Mesothelial cell of epicardium (in vitro differentiated cells): Measurements from ENCODE around the gene CAMK4. TPM values are rescaled to one million over a fixed set of nuclear protein-coding genes. Genes with fewer than 3 reads are reported as not detected.

Experiments
- DNase-seq, 2 experiments: peaks; one replicate each; pipeline ENCODE4 v3.0.0; 2021; ENCODE audit warnings: low spot score in 2 of 2; ENCODE audit not compliant: unreplicated experiment in 2 of 2
- H3K27ac Mint-ChIP-seq: 2 replicates; pipeline ENCODE4 v1.8.0; 2021; ENCODE audit warnings: mixed read lengths
- H3K27me3 Mint-ChIP-seq: 2 replicates; pipeline ENCODE4 v1.8.0; 2021; ENCODE audit warnings: low read depth, mixed read lengths
- H3K36me3 Mint-ChIP-seq: 2 replicates; pipeline ENCODE4 v1.8.0; 2021; ENCODE audit warnings: mixed read lengths
- H3K4me1 Mint-ChIP-seq: 2 replicates; pipeline ENCODE4 v1.8.0; 2021; ENCODE audit warnings: mixed read lengths
- H3K4me3 Mint-ChIP-seq: 2 replicates; pipeline ENCODE4 v1.8.0; 2021; ENCODE audit warnings: mild to moderate bottlenecking, moderate library complexity, mixed read lengths
- H3K9me3 Mint-ChIP-seq: 2 replicates; pipeline ENCODE4 v1.8.0; 2021; ENCODE audit warnings: mixed read lengths
- total RNA-seq: library from RNA; stranded (reverse); gene quantifications from 3 replicates; pipeline ENCODE4 v1.2.1, GENCODE V29; 2021
- TF ChIP-seq, protein P1 (sequence below): fragments of 200-600 bp; sonication (generic); IDR thresholded peaks from one replicate; pipeline ENCODE4 v1.5.0; 2021; ENCODE audit warnings: antibody characterized with exemption; ENCODE audit not compliant: unreplicated experiment

CAMK4 gene
- total RNA-seq, 1 donor from 2014 or later, result 13.3 TPM

DNA sequence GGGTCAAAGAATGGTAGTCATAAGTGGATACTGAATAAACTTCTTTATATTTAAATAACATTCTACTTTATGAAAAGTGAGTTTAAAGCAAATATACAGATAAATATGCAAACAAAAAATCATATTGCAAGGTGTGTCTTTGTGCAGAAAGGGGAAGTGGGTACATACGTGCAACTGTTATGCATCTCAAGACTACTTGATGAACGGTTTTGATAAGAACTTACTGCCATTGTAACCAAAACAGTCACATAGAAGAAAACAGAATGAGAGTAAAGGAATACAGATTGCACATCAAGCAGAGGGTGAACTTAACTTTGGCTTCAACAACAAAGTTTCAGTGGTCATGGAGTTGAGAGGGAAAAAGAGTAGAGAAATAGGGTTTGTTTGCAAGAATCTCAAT is 9.9 kb downstream of the CAMK4 start:
- Mint-ChIP-seq H3K9me3 (no peaks in the 10 kb centered on the region), H3K4me3 (no peak overlapping the region), H3K27me3 (peaks cover 12% of the 10 kb centered on the region), H3K36me3 (no peaks in the 10 kb centered on the region), H3K27ac (no peak overlapping the region), H3K4me1 (peaks cover 11% of the 10 kb centered on the region)
- no peak for DNase-seq
- TF ChIP-seq, protein P1, sequence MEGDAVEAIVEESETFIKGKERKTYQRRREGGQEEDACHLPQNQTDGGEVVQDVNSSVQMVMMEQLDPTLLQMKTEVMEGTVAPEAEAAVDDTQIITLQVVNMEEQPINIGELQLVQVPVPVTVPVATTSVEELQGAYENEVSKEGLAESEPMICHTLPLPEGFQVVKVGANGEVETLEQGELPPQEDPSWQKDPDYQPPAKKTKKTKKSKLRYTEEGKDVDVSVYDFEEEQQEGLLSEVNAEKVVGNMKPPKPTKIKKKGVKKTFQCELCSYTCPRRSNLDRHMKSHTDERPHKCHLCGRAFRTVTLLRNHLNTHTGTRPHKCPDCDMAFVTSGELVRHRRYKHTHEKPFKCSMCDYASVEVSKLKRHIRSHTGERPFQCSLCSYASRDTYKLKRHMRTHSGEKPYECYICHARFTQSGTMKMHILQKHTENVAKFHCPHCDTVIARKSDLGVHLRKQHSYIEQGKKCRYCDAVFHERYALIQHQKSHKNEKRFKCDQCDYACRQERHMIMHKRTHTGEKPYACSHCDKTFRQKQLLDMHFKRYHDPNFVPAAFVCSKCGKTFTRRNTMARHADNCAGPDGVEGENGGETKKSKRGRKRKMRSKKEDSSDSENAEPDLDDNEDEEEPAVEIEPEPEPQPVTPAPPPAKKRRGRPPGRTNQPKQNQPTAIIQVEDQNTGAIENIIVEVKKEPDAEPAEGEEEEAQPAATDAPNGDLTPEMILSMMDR, result no peak

DNA sequence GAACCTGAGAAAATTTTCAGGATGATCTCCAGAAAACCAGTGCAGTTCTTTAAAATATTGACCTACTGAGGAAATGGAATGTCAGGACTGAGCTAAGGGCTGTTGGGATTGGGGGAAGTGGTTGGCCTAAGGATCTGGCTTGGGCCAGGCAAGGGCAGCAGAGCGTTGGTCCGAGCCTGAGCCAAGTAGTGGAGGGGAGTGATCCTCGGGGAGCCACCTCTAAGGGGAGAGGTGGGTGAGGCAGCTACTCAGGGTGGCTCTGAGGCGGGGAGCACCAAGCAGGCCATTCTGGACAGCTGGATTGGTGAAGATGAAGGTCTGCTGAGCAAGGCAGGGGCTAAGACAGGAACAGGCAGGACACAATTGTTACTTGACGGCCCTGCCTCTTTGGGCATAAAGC is 11.5 kb downstream of the CAMK4 start:
- Mint-ChIP-seq H3K4me3 (no peak overlapping the region), H3K27ac (no peak overlapping the region), H3K9me3 (no peaks in the 10 kb centered on the region), H3K4me1 (peaks cover 11% of the 10 kb centered on the region), H3K36me3 (no peaks in the 10 kb centered on the region), H3K27me3 (peaks cover 4% of the 10 kb centered on the region)
- DNase-seq, result no peak
- TF ChIP-seq, protein P1, result no peak

DNA sequence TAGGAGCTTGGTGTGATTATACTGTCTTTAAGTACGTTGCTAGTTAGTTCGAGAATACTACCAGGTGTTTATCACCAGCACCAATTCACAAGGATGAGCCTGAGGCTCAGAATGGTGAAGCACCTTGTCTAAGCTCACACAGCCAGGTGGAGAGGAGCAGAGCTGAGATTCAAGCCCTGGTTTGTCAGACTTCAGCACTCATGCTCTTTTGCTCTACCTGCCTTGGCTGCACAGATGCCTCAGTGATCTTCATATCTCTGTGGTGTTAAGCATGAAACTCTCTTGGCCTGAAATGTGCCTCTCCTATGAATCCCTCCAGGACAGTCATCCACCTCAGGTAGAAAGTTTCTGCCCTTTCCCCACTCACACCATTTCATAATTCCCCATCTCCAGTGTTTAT is 12.2 kb downstream of the CAMK4 start:
- TF ChIP-seq, protein P1, result no peak
- no peak for DNase-seq

DNA sequence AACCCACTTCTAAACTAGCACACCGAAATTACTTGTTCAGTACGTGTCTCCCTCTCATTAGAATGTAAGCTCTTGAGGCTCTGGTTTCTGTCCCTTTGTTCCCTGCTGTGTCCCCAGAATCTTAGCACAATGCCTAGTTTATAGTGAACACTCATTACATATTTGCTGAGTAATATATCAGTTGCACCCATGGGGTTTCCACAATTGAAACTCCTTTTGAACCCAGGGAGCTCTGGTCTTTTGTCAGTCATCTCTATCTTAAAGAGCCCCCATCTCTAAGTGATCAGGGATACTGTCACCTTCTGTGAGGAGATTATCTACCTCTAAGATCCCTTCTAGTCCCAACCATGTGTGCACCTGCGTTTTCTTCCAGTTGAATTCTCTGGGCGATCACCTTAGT is 12.8 kb downstream of the CAMK4 start:
- TF ChIP-seq, protein P1, result no peak
- peaks cover 11% of the 10 kb centered on the region for H3K4me1 Mint-ChIP-seq
- H3K4me3 Mint-ChIP-seq, result no peak overlapping the region
- H3K27me3 Mint-ChIP-seq, result peaks cover 8% of the 10 kb centered on the region
- no peak overlapping the region for H3K27ac Mint-ChIP-seq
- H3K36me3 Mint-ChIP-seq, result no peaks in the 10 kb centered on the region
- DNase-seq, result no peak
- no peaks in the 10 kb centered on the region for H3K9me3 Mint-ChIP-seq

More for the DNA sequence above, 12.2 kb downstream of the CAMK4 start:
- Mint-ChIP-seq H3K4me1 (peaks cover 11% of the 10 kb centered on the region), H3K4me3 (no peak overlapping the region), H3K9me3 (no peaks in the 10 kb centered on the region), H3K36me3 (no peaks in the 10 kb centered on the region), H3K27ac (no peak overlapping the region), H3K27me3 (peaks cover 4% of the 10 kb centered on the region)

DNA sequence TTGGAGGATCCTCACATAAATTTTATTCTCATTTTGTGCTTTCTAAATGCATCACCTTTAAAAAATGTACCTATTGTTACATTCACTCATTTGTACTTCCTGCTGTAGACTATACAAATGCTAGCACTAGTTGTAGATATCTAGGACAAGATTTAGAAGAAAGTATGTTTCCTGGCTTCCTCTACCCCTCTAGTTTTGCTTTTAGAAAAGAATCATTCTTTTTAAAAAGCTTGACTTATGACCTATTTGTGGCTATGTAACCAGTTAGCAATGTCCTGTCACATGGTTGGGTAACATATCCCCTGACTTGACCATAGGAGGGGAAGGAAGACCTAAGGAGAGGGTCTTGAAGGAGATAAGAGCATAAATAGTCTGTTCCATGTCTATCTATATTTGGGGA is 13.3 kb downstream of the CAMK4 start:
- no peak overlapping the region for H3K4me3 Mint-ChIP-seq
- peaks cover 11% of the 10 kb centered on the region for H3K4me1 Mint-ChIP-seq
- DNase-seq, result no peak
- no peaks in the 10 kb centered on the region for H3K36me3 Mint-ChIP-seq
- H3K27me3 Mint-ChIP-seq, result peaks cover 11% of the 10 kb centered on the region
- no peaks in the 10 kb centered on the region for H3K9me3 Mint-ChIP-seq
- TF ChIP-seq, protein P1, result no peak
- no peak overlapping the region for H3K27ac Mint-ChIP-seq
